ENCODE data around the gene CHCHD3. TPM values are rescaled to one million over a fixed set of nuclear protein-coding genes. Genes with fewer than 3 reads are reported as not detected.
A peak's percentile ranks its signal among the peaks of the same experiment; 100 is the strongest.

Gene CHCHD3
- polyA plus RNA-seq, 3 donors: 30.5 to 56.7 (median 48.8) TPM

DNA sequence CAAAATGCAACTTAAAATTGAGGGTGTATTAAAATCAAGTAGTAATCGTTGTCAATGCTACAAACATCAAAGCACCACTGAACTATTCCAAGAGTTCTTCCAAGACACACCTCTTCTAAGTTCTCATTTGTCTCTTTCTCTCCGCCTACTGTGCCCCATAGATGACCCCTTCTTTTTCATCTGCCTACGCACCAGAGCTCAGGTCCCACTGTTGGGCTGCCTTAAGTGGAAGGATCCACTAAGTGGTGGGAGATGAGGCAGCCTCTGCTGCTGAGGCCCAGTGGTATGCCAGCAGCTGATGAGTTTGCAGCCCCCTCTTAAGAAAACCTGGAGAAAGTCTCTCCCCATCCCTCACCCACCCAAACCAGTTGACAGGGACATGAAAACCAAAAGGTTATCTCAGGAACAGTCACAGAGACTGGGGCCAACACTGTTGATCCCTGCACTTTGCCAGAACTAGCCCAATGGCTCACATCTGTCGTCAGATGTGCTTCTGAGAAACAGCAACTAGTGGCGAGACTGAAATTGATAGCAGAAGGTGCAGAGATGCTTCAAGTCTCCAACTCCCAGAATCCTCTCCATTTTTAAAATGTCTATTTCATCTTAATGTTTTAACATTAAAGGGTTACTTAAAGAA is 88.4 kb downstream of the CHCHD3 start:
- Histone ChIP-seq H3K27me3 (ENCODE audit: control insufficient read depth in 2 of 2, insufficient read depth in 2 of 2, low read length in 2 of 2) (no peaks in the 10 kb centered on the region), H2AFZ (ENCODE audit: insufficient read depth, low read depth, low read length, poor library complexity, severe bottlenecking) (no peak overlapping the region), H3K9ac (ENCODE audit: insufficient read depth, low read length, poor library complexity, severe bottlenecking) (no peak overlapping the region), H3K4me3 (replicated peaks in 1 of 3; ENCODE audit: low read depth in 2 of 3, low read length in 3 of 3) (no peak overlapping the region), H3K27ac (ENCODE audit: low read depth in 1 of 2, low read length in 2 of 2) (no peak overlapping the region), H4K20me1 (ENCODE audit: insufficient read depth, low read length) (peaks cover 28% of the 10 kb centered on the region), H3K36me3 (replicated peaks in 1 of 2; ENCODE audit: control insufficient read depth in 1 of 2, insufficient read depth in 2 of 2, low read length in 2 of 2) (no peaks in the 10 kb centered on the region), H3K9me3 (replicated peaks in 1 of 2; ENCODE audit: control insufficient read depth in 1 of 2, insufficient read depth in 1 of 2, low read length in 2 of 2) (no peaks in the 10 kb centered on the region), H3K4me1 (ENCODE audit: control insufficient read depth in 1 of 2, insufficient read depth in 2 of 2, low read length in 2 of 2) (no peaks in the 10 kb centered on the region), H3K4me2 (replicated peaks; ENCODE audit: extremely low read depth, low read length, poor library complexity, severe bottlenecking) (no peak overlapping the region), H3K79me2 (ENCODE audit: insufficient read depth, low read length) (peaks cover 34% of the 10 kb centered on the region)
- H3K4me1 Mint-ChIP-seq: peaks cover 5% of the 10 kb centered on the region
- H3K9me3 Mint-ChIP-seq: no peaks in the 10 kb centered on the region
- DNase-seq: no peak
- peaks cover 0 to 2% (median 2%) of the 10 kb centered on the region in 3 donors for H3K27me3 Mint-ChIP-seq (ENCODE audit: low read depth in 3 of 3)
- peaks cover 2% of the 10 kb centered on the region in 2 donors for H3K36me3 Mint-ChIP-seq
- TF ChIP-seq, protein P1, sequence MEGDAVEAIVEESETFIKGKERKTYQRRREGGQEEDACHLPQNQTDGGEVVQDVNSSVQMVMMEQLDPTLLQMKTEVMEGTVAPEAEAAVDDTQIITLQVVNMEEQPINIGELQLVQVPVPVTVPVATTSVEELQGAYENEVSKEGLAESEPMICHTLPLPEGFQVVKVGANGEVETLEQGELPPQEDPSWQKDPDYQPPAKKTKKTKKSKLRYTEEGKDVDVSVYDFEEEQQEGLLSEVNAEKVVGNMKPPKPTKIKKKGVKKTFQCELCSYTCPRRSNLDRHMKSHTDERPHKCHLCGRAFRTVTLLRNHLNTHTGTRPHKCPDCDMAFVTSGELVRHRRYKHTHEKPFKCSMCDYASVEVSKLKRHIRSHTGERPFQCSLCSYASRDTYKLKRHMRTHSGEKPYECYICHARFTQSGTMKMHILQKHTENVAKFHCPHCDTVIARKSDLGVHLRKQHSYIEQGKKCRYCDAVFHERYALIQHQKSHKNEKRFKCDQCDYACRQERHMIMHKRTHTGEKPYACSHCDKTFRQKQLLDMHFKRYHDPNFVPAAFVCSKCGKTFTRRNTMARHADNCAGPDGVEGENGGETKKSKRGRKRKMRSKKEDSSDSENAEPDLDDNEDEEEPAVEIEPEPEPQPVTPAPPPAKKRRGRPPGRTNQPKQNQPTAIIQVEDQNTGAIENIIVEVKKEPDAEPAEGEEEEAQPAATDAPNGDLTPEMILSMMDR (IDR thresholded peaks at IDR 0.05): no peak
- no peak overlapping the region for H3K27ac Mint-ChIP-seq
- 100% methylated on average over 1 of the region's 5 CpGs for WGBS (ENCODE audit: insufficient coverage)
- H3K4me3 Mint-ChIP-seq: no peak overlapping the region
- intact Hi-C loops (cut with micrococcal nuclease): no loop called here

DNA sequence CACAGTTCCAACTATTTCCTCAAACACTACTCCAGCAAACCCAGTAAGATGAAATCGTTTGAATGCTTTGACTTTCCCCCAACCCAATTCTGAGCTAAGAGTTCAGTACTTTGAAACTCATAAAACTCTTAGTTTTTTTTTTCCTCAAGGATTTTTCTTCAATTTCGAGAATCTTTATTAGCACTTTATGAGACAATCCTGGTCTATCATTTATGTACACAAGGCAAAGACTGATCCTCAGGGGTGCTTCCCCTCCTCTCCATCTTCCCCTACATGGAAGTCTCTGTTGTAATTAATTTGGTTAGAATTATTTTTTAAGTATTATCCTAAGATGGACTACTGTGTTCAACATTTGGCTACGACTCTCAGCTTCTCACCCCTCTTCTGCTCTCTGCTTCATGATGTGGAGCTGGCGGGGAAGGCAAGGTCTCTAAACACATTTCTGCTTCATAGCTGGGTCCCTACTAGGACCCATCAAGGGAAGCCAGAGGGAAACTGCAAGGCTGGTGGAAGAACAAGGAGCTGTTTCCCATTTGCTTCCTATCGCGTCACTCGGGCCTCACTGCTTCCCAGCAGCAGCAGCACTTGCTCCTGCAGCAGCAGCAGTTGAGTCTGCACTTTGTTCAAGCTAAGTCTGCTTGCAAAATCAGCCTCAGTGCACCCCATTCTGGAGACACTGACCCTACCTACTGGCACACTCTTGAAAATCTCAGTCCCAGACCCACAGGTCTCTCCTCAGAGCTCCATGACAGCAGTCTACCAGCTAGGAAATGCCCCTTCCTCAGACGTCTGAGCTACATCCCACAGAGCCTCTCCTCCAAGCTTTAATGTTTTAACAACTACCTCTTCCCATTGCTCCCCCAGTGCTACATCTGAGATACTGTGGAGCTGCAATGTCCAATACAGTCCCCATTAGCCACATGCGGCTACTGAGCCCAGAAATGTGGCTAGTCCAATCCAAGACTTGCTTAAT is 90.0 kb downstream of the CHCHD3 start:
- no peaks in the 10 kb centered on the region for H3K4me1 ChIP-seq (ENCODE audit: control insufficient read depth in 1 of 2, insufficient read depth in 2 of 2, low read length in 2 of 2)
- peaks cover 0 to 7% of the 10 kb centered on the region in 2 donors for H3K9me3 ChIP-seq (replicated peaks in 1 of 2; ENCODE audit: control insufficient read depth in 1 of 2, insufficient read depth in 1 of 2, low read length in 2 of 2)
- DNase-seq: no peak
- H3K36me3 ChIP-seq (replicated peaks in 1 of 2; ENCODE audit: control insufficient read depth in 1 of 2, insufficient read depth in 2 of 2, low read length in 2 of 2): peaks cover 0 to 5% of the 10 kb centered on the region in 2 donors
- H3K9ac ChIP-seq (ENCODE audit: insufficient read depth, low read length, poor library complexity, severe bottlenecking): no peak overlapping the region
- H4K20me1 ChIP-seq (ENCODE audit: insufficient read depth, low read length): peaks cover 28% of the 10 kb centered on the region
- no peak overlapping the region for H3K4me2 ChIP-seq (replicated peaks; ENCODE audit: extremely low read depth, low read length, poor library complexity, severe bottlenecking)
- H3K9me3 Mint-ChIP-seq: peaks cover 0 to 6% (median 3%) of the 10 kb centered on the region in 7 donors
- no peaks in the 10 kb centered on the region for H3K27me3 ChIP-seq (ENCODE audit: control insufficient read depth in 2 of 2, insufficient read depth in 2 of 2, low read length in 2 of 2)
- no peak overlapping the region for H3K4me3 Mint-ChIP-seq
- peaks cover 29% of the 10 kb centered on the region for H3K79me2 ChIP-seq (ENCODE audit: insufficient read depth, low read length)
- H2AFZ ChIP-seq (ENCODE audit: insufficient read depth, low read depth, low read length, poor library complexity, severe bottlenecking): no peak overlapping the region
- TF ChIP-seq, protein P1 (IDR thresholded peaks at IDR 0.05): no peak
- H3K36me3 Mint-ChIP-seq: peaks cover 2 to 9% of the 10 kb centered on the region in 2 donors
- peaks cover 0 to 2% (median 2%) of the 10 kb centered on the region in 3 donors for H3K27me3 Mint-ChIP-seq (ENCODE audit: low read depth in 3 of 3)
- peaks cover 5% of the 10 kb centered on the region for H3K4me1 Mint-ChIP-seq
- 90% methylated on average over 6 of the region's 9 CpGs for WGBS (ENCODE audit: insufficient coverage)
- no peak overlapping the region for H3K27ac ChIP-seq (ENCODE audit: low read depth in 1 of 2, low read length in 2 of 2)
- H3K4me3 ChIP-seq (replicated peaks in 1 of 3; ENCODE audit: low read depth in 2 of 3, low read length in 3 of 3): no peak overlapping the region
- H3K27ac Mint-ChIP-seq: peak overlapping the region in 1 of 7 donors; percentile 40
- intact Hi-C loops (cut with micrococcal nuclease): no loop called here
